H9 (cell line): ENCODE measurements around the gene MYBBP1A. TPM values are rescaled to one million over a fixed set of nuclear protein-coding genes. Genes with fewer than 3 reads are reported as not detected.

ENCODE experiments used
- DNase-seq: peaks from one replicate; pipeline ENCODE4 v3.0.0-alpha.2; 2017
- H2AFZ ChIP-seq: one replicate; pipeline ENCODE4 v1.6.1; 2013; ENCODE audit warnings: mild to moderate bottlenecking, low read length, control low read depth, moderate library complexity
- H2AK5ac ChIP-seq: 2 replicates; pipeline ENCODE4 v1.6.1; 2013; ENCODE audit warnings: low read length, control low read depth, mixed read lengths; ENCODE audit not compliant: insufficient read length
- H2BK120ac ChIP-seq: one replicate; pipeline ENCODE4 v1.6.1; 2013; ENCODE audit warnings: low read depth, mild to moderate bottlenecking, low read length, control low read depth, inconsistent platforms; ENCODE audit not compliant: poor library complexity, severe bottlenecking
- H2BK12ac ChIP-seq: 2 replicates; pipeline ENCODE4 v1.6.1; 2013; ENCODE audit warnings: low read length, control low read depth, mixed read lengths, low read depth; ENCODE audit not compliant: insufficient read length
- H2BK15ac ChIP-seq: 2 replicates; pipeline ENCODE4 v1.6.1; 2013; ENCODE audit warnings: low read depth, low read length, control low read depth
- H2BK20ac ChIP-seq: one replicate; pipeline ENCODE4 v1.6.1; 2013; ENCODE audit warnings: low read depth, mild to moderate bottlenecking, low read length, control low read depth, inconsistent platforms; ENCODE audit not compliant: poor library complexity, severe bottlenecking
- H2BK5ac ChIP-seq: 2 replicates; pipeline ENCODE4 v1.6.1; 2013; ENCODE audit warnings: low read length, control low read depth, mixed read lengths; ENCODE audit not compliant: insufficient read length
- H3K14ac ChIP-seq: 2 replicates; pipeline ENCODE4 v1.6.1; 2013; ENCODE audit warnings: low read length, control low read depth; ENCODE audit not compliant: insufficient read depth
- H3K18ac ChIP-seq: 2 replicates; pipeline ENCODE4 v1.6.1; 2013; ENCODE audit warnings: low read depth, mild to moderate bottlenecking, mixed read lengths, low read length, control low read depth; ENCODE audit not compliant: insufficient read length
- H3K23ac ChIP-seq: 2 replicates; pipeline ENCODE4 v1.6.1; 2013; ENCODE audit warnings: low read length, control low read depth, mixed read lengths, low read depth; ENCODE audit not compliant: insufficient read length
- H3K23me2 ChIP-seq: 2 replicates; pipeline ENCODE4 v1.6.1; 2013; ENCODE audit warnings: low read depth, mild to moderate bottlenecking, mixed read lengths, low read length, control low read depth; ENCODE audit not compliant: insufficient read length, poor library complexity, severe bottlenecking
- H3K27ac ChIP-seq: 2 replicates; pipeline ENCODE4 v1.5.1; 2013; ENCODE audit warnings: low read length, control low read depth, mixed read lengths, low read depth; ENCODE audit not compliant: insufficient read length
- H3K27me3 ChIP-seq: 2 replicates; pipeline ENCODE4 v1.6.1; 2013; ENCODE audit warnings: low read length, control low read depth, inconsistent platforms; ENCODE audit not compliant: insufficient read depth
- H3K4ac ChIP-seq: 2 replicates; pipeline ENCODE4 v1.6.1; 2013; ENCODE audit warnings: low read depth, mild to moderate bottlenecking, control low read depth, inconsistent platforms, low read length, moderate library complexity
- H3K4me1 ChIP-seq: 2 replicates; pipeline ENCODE4 v1.6.1; 2013; ENCODE audit warnings: low read length, control low read depth, inconsistent platforms; ENCODE audit not compliant: insufficient read depth
- H3K4me2 ChIP-seq: 2 replicates; pipeline ENCODE4 v1.6.1; 2013; ENCODE audit warnings: low read length, control low read depth, mixed read lengths; ENCODE audit not compliant: insufficient read length, insufficient read depth
- H3K56ac ChIP-seq: 2 replicates; pipeline ENCODE4 v1.6.1; 2013; ENCODE audit warnings: low read depth, mild to moderate bottlenecking, mixed read lengths, low read length, control low read depth; ENCODE audit not compliant: insufficient read length
- H3K79me1 ChIP-seq: 2 replicates; pipeline ENCODE4 v1.6.1; 2013; ENCODE audit warnings: low read depth, mild to moderate bottlenecking, moderate library complexity, low read length, control low read depth, inconsistent platforms; ENCODE audit not compliant: insufficient read depth, poor library complexity, severe bottlenecking
- H3K79me2 ChIP-seq: 2 replicates; pipeline ENCODE4 v1.6.1; 2013; ENCODE audit warnings: low read length, control low read depth, inconsistent platforms; ENCODE audit not compliant: insufficient read depth
- H3K9ac ChIP-seq: 2 replicates; pipeline ENCODE4 v1.6.1; 2013; ENCODE audit warnings: low read length, control low read depth, mixed read lengths; ENCODE audit not compliant: insufficient read length; ENCODE audit errors: extremely low read depth
- H3K9me3 ChIP-seq: one replicate; pipeline ENCODE4 v1.6.1; 2013; ENCODE audit warnings: low read depth, low read length, inconsistent platforms; ENCODE audit not compliant: control insufficient read depth
- H3T11ph ChIP-seq: one replicate; pipeline ENCODE4 v1.6.1; 2013; ENCODE audit warnings: mild to moderate bottlenecking, low read length, control low read depth, inconsistent platforms
- H4K20me1 ChIP-seq: one replicate; pipeline ENCODE4 v1.6.1; 2013; ENCODE audit not compliant: control insufficient read depth, insufficient read length, insufficient read depth
- H4K5ac ChIP-seq: 2 replicates; pipeline ENCODE4 v1.6.1; 2013; ENCODE audit warnings: low read depth, mild to moderate bottlenecking, mixed read lengths, low read length, control low read depth; ENCODE audit not compliant: insufficient read length
- H4K8ac ChIP-seq: replicated peaks from 2 replicates; pipeline ENCODE4 v1.6.1; 2013; ENCODE audit warnings: low read length, control low read depth, mixed read lengths, low read depth; ENCODE audit not compliant: insufficient read length
- H4K91ac ChIP-seq: 2 replicates; pipeline ENCODE4 v1.6.1; 2013; ENCODE audit warnings: low read depth, mild to moderate bottlenecking, moderate library complexity, mixed read lengths, low read length, control low read depth; ENCODE audit not compliant: insufficient read length
- H3K27ac Mint-ChIP-seq, 3 experiments: 2 replicates in 2 of 3; 3 replicates in 1 of 3; pipeline ENCODE4 v1.8.0; 2020 to 2021; ENCODE audit warnings: mixed read lengths in 3 of 3, mild to moderate bottlenecking in 1 of 3, moderate library complexity in 1 of 3
- H3K27me3 Mint-ChIP-seq: 2 replicates; pipeline ENCODE4 v1.8.0; 2021; ENCODE audit warnings: low read depth, mild to moderate bottlenecking, moderate library complexity, mixed read lengths
- H3K36me3 Mint-ChIP-seq, 3 experiments: 2 replicates in 2 of 3; 3 replicates in 1 of 3; pipeline ENCODE4 v1.8.0; 2020 to 2021; ENCODE audit warnings: low read depth in 3 of 3, mixed read lengths in 3 of 3; ENCODE audit not compliant: insufficient read depth in 1 of 3
- H3K4me1 Mint-ChIP-seq, 2 experiments: 2 replicates each; pipeline ENCODE4 v1.8.0; 2020; ENCODE audit warnings: mixed read lengths in 2 of 2
- H3K4me3 Mint-ChIP-seq, 2 experiments: 2 replicates in 1 of 2; 3 replicates in 1 of 2; pipeline ENCODE4 v1.8.0; 2020 to 2021; ENCODE audit warnings: mild to moderate bottlenecking in 2 of 2, mixed read lengths in 2 of 2, moderate library complexity in 1 of 2
- H3K9me3 Mint-ChIP-seq, 2 experiments: 2 replicates in 1 of 2; 3 replicates in 1 of 2; pipeline ENCODE4 v1.8.0; 2020; ENCODE audit warnings: mild to moderate bottlenecking in 2 of 2, mixed read lengths in 2 of 2, moderate library complexity in 1 of 2
- WGBS: extraction: QIAGEN DNeasy Blood & Tissue Kit; methylation state at CpG from one replicate; pipeline ENCODE4 v1.1.7; 2013; ENCODE audit warnings: missing lambda C conversion rate, low lambda C conversion rate, mixed read lengths; ENCODE audit not compliant: insufficient read length; ENCODE audit errors: extremely low coverage; 5-methylcytosine and 5-hydroxymethylcytosine counted together
- total RNA-seq: library from RNA; stranded (reverse); gene quantifications from 2 replicates; pipeline ENCODE4 v1.2.1, GENCODE V29; 2021
- TF ChIP-seq, protein P1 (sequence below): fragments of 200-600 bp; sonication (generic); conservative IDR thresholded peaks from 3 replicates; pipeline ENCODE4 v1.8.0; 2021; ENCODE audit warnings: antibody characterized with exemption, mild to moderate bottlenecking

The MYBBP1A gene
- total RNA-seq, 1 experiment from 2014 or later = 181 TPM

DNA sequence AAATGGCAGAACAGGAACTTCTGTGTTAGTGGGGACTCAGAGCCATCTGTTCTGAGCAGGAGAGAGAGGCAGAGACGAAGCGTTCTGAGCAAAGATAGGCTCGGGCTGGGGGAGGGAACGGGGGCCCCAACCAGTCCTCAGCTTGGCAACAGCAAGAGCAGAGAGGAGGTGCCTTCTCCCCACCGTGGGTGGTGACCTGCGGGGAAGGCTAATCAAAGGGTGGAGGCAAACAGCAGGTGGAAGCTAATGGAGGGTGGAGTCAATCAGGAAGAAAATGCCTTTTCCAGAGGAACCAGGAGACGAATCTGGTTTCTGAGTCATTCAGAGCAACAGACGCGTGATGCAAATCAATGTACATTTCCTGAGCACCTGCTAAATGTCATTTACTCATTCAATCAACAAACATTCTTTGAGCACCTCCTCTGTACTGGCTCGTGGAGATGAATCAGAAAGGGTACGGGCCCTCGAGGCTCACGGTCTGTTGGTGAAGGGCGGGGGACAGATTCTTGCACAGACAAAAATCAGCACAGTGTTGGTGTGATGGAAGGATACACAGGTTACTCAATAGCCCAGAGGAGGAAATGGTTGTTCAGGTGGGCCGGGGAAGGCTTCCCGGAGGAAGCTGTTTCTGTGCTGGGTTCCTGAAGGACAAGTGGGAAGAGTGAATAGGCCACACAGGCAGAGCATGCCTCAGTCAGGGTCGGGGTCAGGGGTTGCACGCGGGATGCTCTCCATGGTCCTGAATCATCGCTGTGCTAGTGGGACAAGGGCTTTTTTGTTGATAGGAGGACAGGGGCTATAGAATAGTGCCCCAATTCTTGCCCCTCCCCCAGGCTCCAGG lies 62.2 kb downstream of the MYBBP1A start:
- Histone ChIP-seq H3T11ph (no peak overlapping the region), H3K4ac (no peak overlapping the region), H3K27me3 (peaks cover 4% of the 10 kb centered on the region; the same call in 1 of the 2 replicates), H3K4me2 (no peak overlapping the region), H3K79me2 (no peaks in the 10 kb centered on the region), H2AK5ac (no peak overlapping the region), H4K8ac (no peak overlapping the region), H4K20me1 (peaks cover 3% of the 10 kb centered on the region), H4K91ac (no peak overlapping the region), H3K27ac (no peak overlapping the region), H3K9me3 (no peaks in the 10 kb centered on the region), H2BK15ac (no peak overlapping the region), H3K23ac (no peak overlapping the region), H2BK12ac (no peak overlapping the region), H2BK5ac (no peak overlapping the region), H3K79me1 (no peaks in the 10 kb centered on the region), H3K18ac (no peak overlapping the region), H3K14ac (no peak overlapping the region), H2AFZ (no peak overlapping the region), H3K56ac (no peak overlapping the region), H2BK20ac (no peak overlapping the region), H4K5ac (no peak overlapping the region), H2BK120ac (no peak overlapping the region), H3K9ac (peak overlapping the region; percentile 14), H3K4me1 (no peaks in the 10 kb centered on the region), H3K23me2 (no peaks in the 10 kb centered on the region)
- Mint-ChIP-seq H3K27me3 (peaks cover 36% of the 10 kb centered on the region), H3K27ac (no peak overlapping the region; a peak in 1 of 7 replicates), H3K36me3 (no peaks in the 10 kb centered on the region), H3K4me1 (peaks cover 18 to 22% of the 10 kb centered on the region in 2 experiments), H3K9me3 (no peaks in the 10 kb centered on the region; a peak in 2 of 5 replicates), H3K4me3 (no peak overlapping the region; a peak in 1 of 5 replicates)
- TF ChIP-seq, protein P1, sequence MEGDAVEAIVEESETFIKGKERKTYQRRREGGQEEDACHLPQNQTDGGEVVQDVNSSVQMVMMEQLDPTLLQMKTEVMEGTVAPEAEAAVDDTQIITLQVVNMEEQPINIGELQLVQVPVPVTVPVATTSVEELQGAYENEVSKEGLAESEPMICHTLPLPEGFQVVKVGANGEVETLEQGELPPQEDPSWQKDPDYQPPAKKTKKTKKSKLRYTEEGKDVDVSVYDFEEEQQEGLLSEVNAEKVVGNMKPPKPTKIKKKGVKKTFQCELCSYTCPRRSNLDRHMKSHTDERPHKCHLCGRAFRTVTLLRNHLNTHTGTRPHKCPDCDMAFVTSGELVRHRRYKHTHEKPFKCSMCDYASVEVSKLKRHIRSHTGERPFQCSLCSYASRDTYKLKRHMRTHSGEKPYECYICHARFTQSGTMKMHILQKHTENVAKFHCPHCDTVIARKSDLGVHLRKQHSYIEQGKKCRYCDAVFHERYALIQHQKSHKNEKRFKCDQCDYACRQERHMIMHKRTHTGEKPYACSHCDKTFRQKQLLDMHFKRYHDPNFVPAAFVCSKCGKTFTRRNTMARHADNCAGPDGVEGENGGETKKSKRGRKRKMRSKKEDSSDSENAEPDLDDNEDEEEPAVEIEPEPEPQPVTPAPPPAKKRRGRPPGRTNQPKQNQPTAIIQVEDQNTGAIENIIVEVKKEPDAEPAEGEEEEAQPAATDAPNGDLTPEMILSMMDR = no peak
- peak; percentile 95 for DNase-seq
- no CpG with 5 or more reads among the region's 20 CpGs for WGBS
